Measurements from ENCODE around the gene ABTB2.
A peak's percentile ranks its signal among the peaks of the same experiment; 100 is the strongest.

ABTB2 gene

DNA sequence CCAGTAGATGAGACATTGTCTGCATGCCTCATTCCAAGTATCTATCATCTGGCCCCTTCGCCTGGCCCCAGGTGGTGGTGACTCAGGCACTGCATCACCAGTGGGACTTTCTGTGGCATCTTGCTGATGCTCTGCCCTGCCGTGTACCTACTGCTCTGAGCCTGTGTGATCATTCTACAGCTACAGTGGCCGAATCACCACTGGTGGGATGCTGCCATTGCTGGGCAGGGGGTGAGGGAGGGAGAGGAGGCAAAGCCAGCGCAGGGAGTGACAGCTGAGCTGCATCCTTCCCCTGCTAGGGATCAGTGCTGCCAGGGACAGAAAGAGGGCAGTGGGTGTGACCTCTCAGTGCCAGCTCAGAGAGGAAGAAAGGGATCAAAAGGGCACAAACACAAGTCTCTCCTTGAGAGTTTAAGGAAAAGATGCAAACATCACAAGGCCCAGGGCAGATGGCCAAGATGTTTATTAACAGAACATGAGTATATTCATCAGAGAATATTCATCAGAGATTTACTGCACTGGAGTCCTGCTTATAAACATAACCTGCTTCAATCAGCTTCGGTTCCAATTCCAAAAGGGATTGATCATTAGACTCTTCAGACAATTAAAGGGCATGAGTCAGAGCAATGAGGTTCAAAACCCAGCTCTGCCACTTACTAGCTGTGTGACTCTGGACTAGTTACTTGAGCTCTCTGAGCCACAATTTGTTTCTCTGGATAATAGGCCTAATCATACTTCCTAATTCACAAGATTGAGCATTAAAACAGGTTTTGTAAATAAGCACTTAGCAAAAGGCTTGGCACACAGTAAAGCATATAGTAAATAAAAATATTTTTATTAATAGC is 142.6 kb downstream of the ABTB2 start:
- 57 to 58% methylated on average over 3 to 5 of the region's 5 CpGs for WGBS, 2 experiments (ENCODE audit: insufficient coverage in 2 of 2)
- Histone ChIP-seq H3K9me3 (ENCODE audit: control insufficient read depth, low read length) (no peaks in the 10 kb centered on the region), H3K4me1 (ENCODE audit: control insufficient read depth, insufficient read depth, low read length, poor library complexity, severe bottlenecking) (peaks cover 12% of the 10 kb centered on the region), H3K27ac (ENCODE audit: low read depth, low read length, severe bottlenecking) (no peak overlapping the region), H3K4me3 (ENCODE audit: extremely low read depth, insufficient read depth, low read length, poor library complexity, severe bottlenecking) (no peak overlapping the region), H3K36me3 (ENCODE audit: control insufficient read depth, insufficient read depth, low read length) (no peaks in the 10 kb centered on the region)

DNA sequence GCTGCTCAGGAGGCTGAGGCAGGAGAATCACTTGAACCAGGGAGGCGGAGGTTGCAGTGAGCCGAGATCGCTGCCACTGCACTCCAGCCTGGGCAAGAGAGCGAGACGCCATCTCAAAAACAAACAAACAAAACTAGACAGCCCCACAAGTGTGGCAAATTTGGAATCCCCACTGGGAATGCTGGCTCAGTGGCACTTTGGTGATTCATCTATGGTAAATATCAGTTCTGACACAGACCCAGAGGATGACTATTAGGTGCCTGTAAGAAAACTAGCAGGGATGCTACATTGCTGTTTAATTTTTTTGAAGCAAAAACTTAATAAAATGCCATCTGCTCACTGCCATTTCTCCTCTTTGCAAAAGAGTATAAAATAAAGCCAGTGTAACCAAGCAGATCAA is 144.4 kb downstream of the ABTB2 start:
- 77% methylated on average over 5 of the region's 5 CpGs; no CpG with 5 or more reads in 1 of the 2 experiments for WGBS, 2 experiments (ENCODE audit: insufficient coverage in 2 of 2)
- Histone ChIP-seq H3K36me3 (ENCODE audit: control insufficient read depth, insufficient read depth, low read length) (no peaks in the 10 kb centered on the region), H3K9me3 (ENCODE audit: control insufficient read depth, low read length) (no peaks in the 10 kb centered on the region), H3K27ac (ENCODE audit: low read depth, low read length, severe bottlenecking) (no peak overlapping the region), H3K4me1 (ENCODE audit: control insufficient read depth, insufficient read depth, low read length, poor library complexity, severe bottlenecking) (peaks cover 20% of the 10 kb centered on the region), H3K4me3 (ENCODE audit: extremely low read depth, insufficient read depth, low read length, poor library complexity, severe bottlenecking) (no peak overlapping the region)

DNA sequence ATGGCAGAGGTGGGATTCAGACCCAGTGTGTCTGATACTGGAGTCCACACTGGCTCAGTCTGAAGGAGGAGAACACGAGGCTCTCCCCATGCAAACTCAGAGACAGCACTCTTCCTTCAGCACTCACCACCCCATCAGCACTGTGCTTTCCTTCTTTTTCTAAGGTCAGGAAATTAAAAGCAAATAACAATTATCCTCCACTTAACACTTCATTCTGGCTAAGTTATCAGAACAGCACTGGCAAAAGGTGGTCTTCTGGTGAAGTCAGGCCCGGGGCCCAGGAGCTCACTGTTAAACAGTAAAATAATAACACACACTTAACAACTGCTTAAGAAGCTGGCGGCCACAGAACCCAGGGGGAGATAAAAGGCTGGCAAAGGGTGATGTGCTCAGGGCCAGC is 145.2 kb downstream of the ABTB2 start:
- Histone ChIP-seq H3K9me3 (ENCODE audit: control insufficient read depth, low read length) (no peaks in the 10 kb centered on the region), H3K27ac (ENCODE audit: low read depth, low read length, severe bottlenecking) (no peak overlapping the region), H3K36me3 (ENCODE audit: control insufficient read depth, insufficient read depth, low read length) (no peaks in the 10 kb centered on the region), H3K4me1 (ENCODE audit: control insufficient read depth, insufficient read depth, low read length, poor library complexity, severe bottlenecking) (peaks cover 21% of the 10 kb centered on the region), H3K4me3 (ENCODE audit: extremely low read depth, insufficient read depth, low read length, poor library complexity, severe bottlenecking) (no peak overlapping the region)
- 84 to 100% methylated on average over 1 to 2 of the region's 3 CpGs for WGBS, 2 experiments (ENCODE audit: insufficient coverage in 2 of 2)

DNA sequence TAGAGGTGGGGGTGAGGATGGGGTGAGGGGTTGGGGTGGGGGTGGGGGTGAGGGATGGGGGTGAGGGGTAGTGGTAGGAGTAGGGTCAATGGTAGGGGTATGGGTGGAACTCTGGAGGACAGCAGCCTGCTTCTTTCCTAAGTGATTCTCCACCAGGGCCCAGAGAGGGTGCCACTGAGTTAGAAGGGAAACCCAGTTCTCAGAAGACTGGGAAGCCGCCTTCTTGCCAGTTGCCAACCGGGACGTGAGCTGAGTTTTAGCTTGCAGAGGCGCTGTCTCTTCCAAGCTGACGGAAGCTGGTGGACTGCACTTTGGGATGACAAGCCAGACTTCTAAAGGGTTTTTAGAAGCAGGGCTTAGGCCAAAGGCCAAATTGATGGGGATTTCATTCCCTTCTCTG is 148.0 kb downstream of the ABTB2 start:
- Histone ChIP-seq H3K9me3 (ENCODE audit: control insufficient read depth, low read length) (no peaks in the 10 kb centered on the region), H3K27ac (ENCODE audit: low read depth, low read length, severe bottlenecking) (no peak overlapping the region), H3K36me3 (ENCODE audit: control insufficient read depth, insufficient read depth, low read length) (no peaks in the 10 kb centered on the region), H3K4me1 (ENCODE audit: control insufficient read depth, insufficient read depth, low read length, poor library complexity, severe bottlenecking) (peaks cover 37% of the 10 kb centered on the region), H3K4me3 (ENCODE audit: extremely low read depth, insufficient read depth, low read length, poor library complexity, severe bottlenecking) (no peak overlapping the region)
- WGBS, 2 experiments (ENCODE audit: insufficient coverage in 2 of 2): 70 to 85% methylated on average over 4 to 5 of the region's 5 CpGs

DNA sequence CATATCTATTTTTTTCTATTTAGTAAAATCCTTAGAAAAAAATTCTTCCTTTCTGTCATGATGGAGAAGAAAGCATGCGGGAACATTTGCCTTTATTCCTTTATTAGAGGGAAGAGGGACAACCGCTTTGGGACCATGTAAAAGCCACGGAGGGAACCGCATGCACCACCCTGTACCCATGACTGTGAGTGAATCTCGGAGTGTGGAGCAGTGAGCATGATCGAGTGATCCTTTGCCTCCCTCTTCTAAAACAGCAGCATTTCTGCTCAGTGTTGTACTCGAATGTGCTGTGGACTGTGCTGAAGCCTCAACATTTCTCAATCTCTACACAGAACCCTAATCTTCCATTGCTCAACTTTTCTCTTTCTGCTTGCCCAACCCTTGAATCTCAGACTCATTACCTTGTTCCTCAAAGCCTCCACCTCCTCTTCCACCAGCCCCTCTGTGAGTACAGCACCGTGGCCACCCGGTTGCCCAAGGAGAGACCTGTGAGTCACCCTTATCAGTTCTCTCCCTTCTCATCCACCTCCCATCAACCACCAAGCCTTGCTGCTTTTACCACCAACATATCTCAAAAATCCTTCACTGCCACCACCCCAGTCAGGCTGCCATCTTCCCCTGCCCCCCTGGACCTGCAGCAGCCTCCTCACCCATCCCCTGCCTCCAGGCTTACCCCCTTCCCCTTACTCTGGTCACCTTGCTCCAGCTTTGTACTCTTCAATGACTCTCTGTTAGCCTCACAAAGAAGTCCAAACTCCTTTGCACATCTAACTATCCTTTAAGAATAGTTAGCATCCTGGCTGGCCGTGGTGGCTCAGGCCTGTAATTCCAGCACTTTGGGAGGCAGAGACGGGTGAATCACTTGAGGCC is 149.3 kb downstream of the ABTB2 start:
- Histone ChIP-seq H3K4me1 (ENCODE audit: control insufficient read depth, insufficient read depth, low read length, poor library complexity, severe bottlenecking) (peaks cover 29% of the 10 kb centered on the region), H3K4me3 (ENCODE audit: extremely low read depth, insufficient read depth, low read length, poor library complexity, severe bottlenecking) (no peak overlapping the region), H3K9me3 (ENCODE audit: control insufficient read depth, low read length) (no peaks in the 10 kb centered on the region), H3K36me3 (ENCODE audit: control insufficient read depth, insufficient read depth, low read length) (no peaks in the 10 kb centered on the region), H3K27ac (ENCODE audit: low read depth, low read length, severe bottlenecking) (no peak overlapping the region)
- WGBS, 2 experiments (ENCODE audit: insufficient coverage in 2 of 2): 78 to 83% methylated on average over 9 to 11 of the region's 11 CpGs

DNA sequence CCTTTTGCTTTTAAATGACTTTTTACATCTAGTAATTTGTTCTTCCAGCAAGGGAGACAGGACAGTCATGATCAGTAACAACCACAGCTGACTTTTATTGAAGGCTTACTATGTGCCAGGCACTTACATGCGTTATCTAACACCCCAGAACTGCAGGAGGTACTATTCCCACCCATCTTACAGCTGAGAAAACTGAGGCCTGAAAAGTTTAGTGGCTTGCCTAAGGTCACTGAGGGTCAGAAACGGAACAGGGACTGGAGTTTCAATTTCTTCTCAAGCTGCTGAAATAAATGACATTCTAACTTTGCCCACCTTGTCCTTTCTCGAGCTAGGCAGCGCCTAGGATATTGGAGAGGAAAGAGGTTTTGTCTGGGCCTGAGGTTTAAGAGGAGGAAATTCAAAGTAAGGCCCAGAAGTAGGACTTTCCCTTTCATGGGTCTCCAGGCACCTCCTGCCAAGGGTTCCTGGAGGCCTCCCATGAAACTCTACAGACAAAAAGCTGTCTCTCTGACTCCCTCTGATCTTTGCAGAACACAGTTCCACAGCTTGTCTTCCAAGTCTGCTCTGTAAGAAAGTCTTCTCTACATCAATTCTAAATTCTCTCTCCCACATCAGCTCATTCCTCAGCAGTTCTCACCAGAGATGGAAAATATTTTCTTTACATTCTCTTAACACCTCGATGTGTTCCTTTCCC is 150.2 kb downstream of the ABTB2 start:
- no peak overlapping the region for H3K4me3 ChIP-seq (ENCODE audit: extremely low read depth, insufficient read depth, low read length, poor library complexity, severe bottlenecking)
- no peak overlapping the region for H3K27ac ChIP-seq (ENCODE audit: low read depth, low read length, severe bottlenecking)
- 81 to 88% methylated on average over 1 to 3 of the region's 5 CpGs for WGBS, 2 experiments (ENCODE audit: insufficient coverage in 2 of 2)

DNA sequence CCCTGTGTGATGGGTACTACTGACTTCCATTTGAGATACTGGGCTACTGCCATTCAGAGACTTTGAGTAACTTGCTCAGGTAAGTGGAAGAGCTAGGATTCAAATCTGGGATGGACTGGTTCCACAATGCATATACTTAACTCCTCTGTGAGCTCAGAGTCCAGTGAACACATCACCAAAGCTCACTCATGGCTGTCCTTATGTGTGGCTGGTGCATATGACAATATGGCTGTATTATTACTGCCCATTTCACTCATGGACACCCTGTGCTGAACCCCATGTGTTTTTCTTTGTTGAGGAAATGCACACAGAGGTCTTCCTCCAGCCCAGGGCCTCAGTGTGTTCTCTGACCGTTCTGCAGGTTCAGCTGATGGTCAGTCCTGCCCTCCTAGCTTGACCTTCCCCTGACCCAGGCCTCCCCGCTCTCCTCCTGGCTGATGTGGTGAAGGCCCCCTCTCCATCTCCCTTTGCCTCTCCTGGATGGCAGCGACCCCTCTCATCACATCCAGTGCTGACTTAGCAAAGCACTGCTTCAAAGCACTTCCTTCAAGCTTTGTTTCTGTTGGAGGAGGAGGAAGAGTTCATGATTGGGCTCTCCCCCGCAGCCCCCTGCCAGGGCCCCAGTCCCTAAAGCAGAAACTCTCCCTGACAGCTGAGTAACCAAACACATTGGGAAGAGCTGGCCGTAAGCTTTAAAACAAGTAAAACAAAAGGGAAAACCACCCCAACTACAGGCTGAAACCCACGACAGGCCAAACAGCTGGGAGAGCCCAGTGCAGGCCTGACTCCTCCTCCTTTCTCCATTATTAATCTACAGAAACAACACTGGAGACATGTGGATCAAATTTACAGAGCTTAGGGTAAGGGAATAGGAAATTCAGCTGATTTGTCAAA is 151.2 kb downstream of the ABTB2 start:
- Histone ChIP-seq H3K36me3 (ENCODE audit: control insufficient read depth, insufficient read depth, low read length) (peaks cover 5% of the 10 kb centered on the region), H3K9me3 (ENCODE audit: control insufficient read depth, low read length) (no peaks in the 10 kb centered on the region), H3K27ac (ENCODE audit: low read depth, low read length, severe bottlenecking) (peak overlapping the region; percentile 62), H3K4me1 (ENCODE audit: control insufficient read depth, insufficient read depth, low read length, poor library complexity, severe bottlenecking) (peaks cover 25% of the 10 kb centered on the region), H3K4me3 (ENCODE audit: extremely low read depth, insufficient read depth, low read length, poor library complexity, severe bottlenecking) (no peak overlapping the region)
- 60 to 63% methylated on average over 3 of the region's 6 CpGs for WGBS, 2 experiments (ENCODE audit: insufficient coverage in 2 of 2)

More for the DNA sequence above, 150.2 kb downstream of the ABTB2 start:
- H3K4me1 ChIP-seq (ENCODE audit: control insufficient read depth, insufficient read depth, low read length, poor library complexity, severe bottlenecking): peaks cover 25% of the 10 kb centered on the region
- peaks cover 5% of the 10 kb centered on the region for H3K36me3 ChIP-seq (ENCODE audit: control insufficient read depth, insufficient read depth, low read length)
- H3K9me3 ChIP-seq (ENCODE audit: control insufficient read depth, low read length): no peaks in the 10 kb centered on the region

DNA sequence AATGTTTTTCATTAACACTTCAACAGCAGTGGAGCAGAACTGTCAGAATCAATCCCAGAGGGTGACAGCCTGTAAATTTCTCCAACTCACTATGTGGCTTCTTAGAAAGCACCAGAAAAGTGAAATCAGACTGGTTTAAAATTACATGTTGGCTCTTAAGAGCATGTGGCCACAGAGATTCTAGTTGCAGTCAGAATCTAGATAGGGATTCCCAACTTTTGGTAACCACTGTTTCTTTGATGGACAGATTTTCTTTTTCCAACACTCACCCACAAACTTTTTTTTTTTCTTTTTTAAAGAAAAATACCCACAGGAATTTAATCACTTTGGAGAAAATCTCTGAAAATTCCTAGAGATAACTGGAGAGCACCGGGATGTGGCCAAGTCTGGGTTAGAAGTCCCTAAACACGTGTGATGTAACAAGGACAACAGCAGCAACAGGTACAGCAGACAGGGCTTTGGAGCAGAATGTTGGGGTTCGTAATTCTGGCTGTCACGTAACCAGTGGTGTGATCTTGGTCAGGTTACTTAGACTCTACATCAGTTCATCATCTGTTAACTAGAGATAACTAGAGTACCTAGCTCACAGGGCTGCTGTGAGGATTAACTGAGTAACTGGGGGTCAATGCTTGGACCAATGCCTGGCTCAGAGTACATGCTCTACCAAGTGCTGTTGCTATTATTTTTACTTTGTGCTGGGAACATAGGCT is 152.3 kb downstream of the ABTB2 start:
- no peaks in the 10 kb centered on the region for H3K9me3 ChIP-seq (ENCODE audit: control insufficient read depth, low read length)
- peaks cover 5% of the 10 kb centered on the region for H3K36me3 ChIP-seq (ENCODE audit: control insufficient read depth, insufficient read depth, low read length)
- no peak overlapping the region for H3K27ac ChIP-seq (ENCODE audit: low read depth, low read length, severe bottlenecking)
- H3K4me3 ChIP-seq (ENCODE audit: extremely low read depth, insufficient read depth, low read length, poor library complexity, severe bottlenecking): no peak overlapping the region
- H3K4me1 ChIP-seq (ENCODE audit: control insufficient read depth, insufficient read depth, low read length, poor library complexity, severe bottlenecking): peaks cover 25% of the 10 kb centered on the region
- 29 to 50% methylated on average over 2 of the region's 4 CpGs for WGBS, 2 experiments (ENCODE audit: insufficient coverage in 2 of 2)

DNA sequence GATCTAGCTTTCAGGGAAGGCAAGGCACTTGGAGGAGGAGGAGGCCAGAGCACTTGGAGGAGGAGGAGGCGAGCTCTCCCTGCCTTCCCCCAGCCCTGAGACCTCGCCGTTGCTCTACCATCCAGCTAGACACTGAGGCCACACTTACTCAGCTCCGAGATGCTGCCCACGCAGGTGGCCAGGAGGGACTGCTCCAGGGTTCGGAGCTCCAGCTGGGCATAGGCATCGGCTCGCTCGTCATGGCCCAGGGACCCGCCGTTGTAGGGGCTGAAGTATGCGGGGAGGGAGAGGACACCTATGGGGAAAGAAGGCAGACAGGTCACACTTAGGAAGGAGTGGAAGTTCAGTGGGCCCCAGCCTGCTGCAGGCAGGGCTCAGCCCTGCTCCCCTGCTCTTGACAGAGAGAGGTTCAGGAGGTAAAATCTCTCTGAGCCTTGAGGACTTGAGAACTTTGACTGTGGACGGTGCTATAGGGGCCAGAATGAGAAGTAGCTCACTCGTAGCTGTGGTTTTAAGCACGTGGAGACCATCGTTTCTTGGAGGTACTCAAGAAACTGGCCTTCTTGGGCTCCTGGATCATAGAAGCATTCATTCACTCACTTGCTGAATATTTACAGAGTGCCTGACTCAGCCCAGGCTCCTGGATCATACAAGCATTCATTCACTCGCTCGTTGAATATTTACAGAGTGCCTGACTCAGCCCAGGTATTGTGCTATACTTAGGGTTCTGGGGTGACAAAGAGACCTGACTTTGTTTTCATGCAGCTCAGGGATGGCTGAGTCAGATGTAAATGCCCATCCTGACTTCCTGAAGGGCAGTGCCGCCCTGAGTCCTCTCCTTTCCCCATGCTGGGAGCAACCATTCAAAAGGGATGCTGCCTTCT is 153.2 kb downstream of the ABTB2 start:
- no peak overlapping the region for H3K27ac ChIP-seq (ENCODE audit: low read depth, low read length, severe bottlenecking)
- 67 to 79% methylated on average over 13 to 16 of the region's 19 CpGs for WGBS, 2 experiments (ENCODE audit: insufficient coverage in 2 of 2)
- peaks cover 5% of the 10 kb centered on the region for H3K36me3 ChIP-seq (ENCODE audit: control insufficient read depth, insufficient read depth, low read length)
- no peak overlapping the region for H3K4me3 ChIP-seq (ENCODE audit: extremely low read depth, insufficient read depth, low read length, poor library complexity, severe bottlenecking)
- H3K4me1 ChIP-seq (ENCODE audit: control insufficient read depth, insufficient read depth, low read length, poor library complexity, severe bottlenecking): peaks cover 25% of the 10 kb centered on the region
- H3K9me3 ChIP-seq (ENCODE audit: control insufficient read depth, low read length): no peaks in the 10 kb centered on the region

Measured in mesodermal cell (in vitro differentiated cells).